ENCODE data around the gene USP2. TPM values are rescaled to one million over a fixed set of nuclear protein-coding genes. Genes with fewer than 3 reads are reported as not detected.

The USP2 gene
- total and polyA plus RNA-seq, 2 of the 8 experiments (the other 6 are each of a cell fraction or from before 2014, with no cell fraction given), result 2.2 to 6.9 TPM

- Histone ChIP-seq H3K23ac (ENCODE audit: insufficient read length) (no peak overlapping the region), H3K4me2 (ENCODE audit: insufficient read depth in 1 of 2, low read depth in 2 of 2, low read length in 2 of 2) (no peak overlapping the region), H4K91ac (replicated peaks; ENCODE audit: insufficient read length, low read length) (no peak overlapping the region), H2AK5ac (ENCODE audit: low read depth, low read length) (0 out of 2 replicates have a peak overlapping the region, but pooled peaks have one; percentile 13), H4K5ac (ENCODE audit: insufficient read length, low read depth, low read length) (no peak overlapping the region), H4K20me1 (replicated peaks in 1 of 2; ENCODE audit: control insufficient read depth in 1 of 2, insufficient read depth in 2 of 2, low read length in 2 of 2) (peaks cover 3 to 9% of the 10 kb centered on the region in 2 experiments), H2AFZ (ENCODE audit: low read length) (no peak overlapping the region), H3K4me1 (replicated peaks in 1 of 4; ENCODE audit: control insufficient read depth in 3 of 4, insufficient read depth in 4 of 4, low read length in 3 of 4) (peaks cover 5 to 20% (median 16%) of the 10 kb centered on the region in 4 experiments; a peak in 6 of 7 replicates), H4K8ac (ENCODE audit: extremely low read depth, insufficient read depth, low read length) (no peak overlapping the region; the same call in 1 of the 2 replicates), H3K4me3 (ENCODE audit: extremely low read depth in 1 of 4, insufficient read depth in 2 of 4, low read depth in 3 of 4, low read length in 4 of 4) (no peak overlapping the region), H2BK12ac (ENCODE audit: low read depth, low read length) (no peak overlapping the region), H3K18ac (ENCODE audit: extremely low read depth, low read length) (no peak overlapping the region), H3K9ac (replicated peaks in 1 of 4; ENCODE audit: extremely low read depth in 1 of 4, low read depth in 3 of 4, low read length in 3 of 4) (no peak overlapping the region), H3K56ac (replicated peaks; ENCODE audit: insufficient read length, low read depth, low read length) (no peak overlapping the region), H3K23me2 (ENCODE audit: low read depth, low read length) (peaks cover 17% of the 10 kb centered on the region; the same call in 1 of the 2 replicates), H2BK5ac (ENCODE audit: low read depth, low read length) (no peak overlapping the region), H3K9me3 (ENCODE audit: insufficient read depth in 2 of 2, low read depth in 1 of 2, low read length in 1 of 2) (no peaks in the 10 kb centered on the region), H2BK20ac (ENCODE audit: low read length) (no peak overlapping the region), H3K27ac (ENCODE audit: low read depth, low read length) (no peak overlapping the region), H2BK15ac (ENCODE audit: low read length) (no peak overlapping the region), H3K27me3 (replicated peaks in 1 of 4; ENCODE audit: control insufficient read depth in 3 of 4, extremely low read depth in 1 of 4, insufficient read depth in 3 of 4, low read length in 3 of 4) (peaks cover 12 to 45% (median 32%) of the 10 kb centered on the region in 4 experiments), H3K79me2 (ENCODE audit: control insufficient read depth in 1 of 2, insufficient read depth in 2 of 2, low read length in 2 of 2) (no peaks in the 10 kb centered on the region), H3K14ac (ENCODE audit: insufficient read length) (no peak overlapping the region), H3K4ac (replicated peaks; ENCODE audit: insufficient read length, low read depth, low read length) (no peak overlapping the region), H3K79me1 (ENCODE audit: low read depth, low read length) (no peaks in the 10 kb centered on the region; the same call in 1 of the 2 replicates), H3K36me3 (ENCODE audit: control insufficient read depth in 2 of 4, insufficient read depth in 4 of 4, low read length in 3 of 4) (no peaks in the 10 kb centered on the region), H2BK120ac (replicated peaks; ENCODE audit: low read depth, low read length) (no peak overlapping the region)
- 89% methylated on average over 7 of the region's 7 CpGs; no CpG with 5 or more reads in 1 of the 2 experiments for WGBS, 2 experiments (ENCODE audit: extremely low coverage in 1 of 2, insufficient coverage in 1 of 2, insufficient read length in 1 of 2, insufficient replicate concordance in 2 of 2, low coverage in 1 of 2, low lambda C conversion rate in 2 of 2, missing lambda C conversion rate in 1 of 2)
- DNase-seq (ENCODE audit: low read depth in 1 of 2, low spot score in 2 of 2) (no peak), FAIRE-seq (no peak)
- ChIA-PET CTCF (ENCODE audit: partially characterized antibody) (interaction anchor here (1.1 to 20.0 kb wide), 10 partner anchors 9 to 237 kb away, joined by 3 to 463 read pairs (median 6); partner anchors contain the start of genes MCAM and USP2), POLR2A (ENCODE audit: partially characterized antibody) (interaction anchor here (1.0 to 1.6 kb wide), 3 partner anchors 28 to 75 kb away, joined by 3 read pairs; no protein-coding TSS in a partner anchor)
- TF ChIP-seq GTF2F1 (IDR thresholded peaks at IDR 0.05; ENCODE audit: borderline replicate concordance, low read depth, low read length) (no peak), CBX5 (IDR thresholded peaks at IDR 0.05; ENCODE audit: low read depth, low read length) (no peak), CHD1 (IDR thresholded peaks at IDR 0.05; ENCODE audit: low read depth, low read length) (no peak), SRF (IDR thresholded peaks at IDR 0.05; ENCODE audit: low read depth, low read length) (no peak), KDM5A (IDR thresholded peaks at IDR 0.05; ENCODE audit: low read length) (no peak), RBBP5 (IDR thresholded peaks at IDR 0.05; ENCODE audit: borderline replicate concordance, low read depth, low read length) (no peak), RXRA (IDR thresholded peaks at IDR 0.05; ENCODE audit: insufficient read depth, low read depth, low read length) (no peak), ZNF274 (IDR thresholded peaks at IDR 0.05; ENCODE audit: borderline replicate concordance, extremely low read depth, low read length) (no peak), CEBPB (IDR thresholded peaks at IDR 0.05; ENCODE audit: low read depth, low read length) (no peak), HDAC6 (IDR thresholded peaks at IDR 0.05; ENCODE audit: low read depth, low read length) (no peak), CTCF (IDR thresholded peaks at IDR 0.05; ENCODE audit: control extremely low read depth in 1 of 3, insufficient read depth in 1 of 3, low read depth in 1 of 3, low read length in 3 of 3) (no peak)
These were observed 37.8 kb downstream of the USP2 start for GRCh38 chr11:119343726-119344125.
